T-helper 9 cell (primary cell): ENCODE measurements around the gene RSF1.
"Not testable (repeated sequence)": the region's sequence is repeated elsewhere in the genome, so short reads cannot be mapped to it uniquely, and the experiment has no call there.

Experiments used
- DNase-seq: peaks from one replicate; pipeline ENCODE4 v3.0.0-alpha.2; 2020

The RSF1 gene

GRCh38 chr11:77672264-77672663 lies 148.3 kb downstream of the RSF1 start:
- no peak for DNase-seq

- DNase-seq: no peak
These were observed 150.5 kb downstream of the RSF1 start for GRCh38 chr11:77669848-77670511.

DNA sequence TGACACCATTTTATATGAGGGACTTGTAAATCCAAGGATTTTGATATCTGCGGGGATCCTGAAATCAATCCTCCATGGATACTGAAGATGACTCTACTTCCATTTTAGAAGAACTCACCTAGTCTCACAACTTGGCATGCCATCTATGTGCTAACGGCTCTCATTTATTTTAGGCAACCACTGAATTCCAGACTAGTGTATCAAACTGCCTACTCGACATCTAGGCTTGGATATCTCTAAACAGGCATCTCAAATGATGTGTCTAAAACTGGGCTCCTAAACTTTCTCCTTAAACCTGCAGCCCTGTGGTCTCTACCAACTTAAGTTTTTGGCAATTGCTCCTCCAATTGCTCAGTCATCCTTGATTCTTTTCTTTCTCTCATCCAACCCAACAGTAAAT lies 151.8 kb downstream of the RSF1 start:
- no peak for DNase-seq

DNA sequence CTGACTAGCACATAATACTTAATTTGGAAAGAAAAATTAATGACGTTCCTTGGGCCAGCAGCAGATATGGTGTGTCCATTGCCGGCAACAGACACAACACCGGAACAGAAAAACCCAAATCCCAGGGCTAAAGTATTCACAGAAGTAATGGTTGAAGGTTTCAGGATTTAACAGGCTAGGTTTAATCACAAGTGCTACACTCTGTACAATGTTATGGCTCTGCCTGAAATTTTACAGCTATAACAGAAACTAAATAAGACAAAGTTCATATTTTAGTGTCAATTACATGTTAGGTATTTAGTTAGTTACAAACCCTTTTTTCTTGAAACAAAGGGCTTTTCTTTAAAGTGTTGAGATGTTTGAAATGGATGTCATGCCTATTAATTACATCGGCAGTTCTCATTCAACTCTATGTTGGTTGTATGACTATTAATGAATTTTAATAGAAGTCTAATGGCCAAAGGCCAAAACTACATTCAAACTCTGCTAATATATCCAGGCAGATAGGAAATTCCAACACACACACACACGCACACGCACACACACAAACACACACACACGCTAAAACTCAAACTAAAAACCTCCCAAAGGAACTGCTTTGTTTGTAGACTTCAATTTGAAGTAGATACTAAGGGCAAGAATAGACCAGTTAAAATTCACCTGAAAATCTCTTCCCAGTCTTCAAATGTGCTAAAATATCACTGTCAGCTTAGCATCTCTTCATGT lies 155.1 kb downstream of the RSF1 start:
- no peak for DNase-seq

DNA sequence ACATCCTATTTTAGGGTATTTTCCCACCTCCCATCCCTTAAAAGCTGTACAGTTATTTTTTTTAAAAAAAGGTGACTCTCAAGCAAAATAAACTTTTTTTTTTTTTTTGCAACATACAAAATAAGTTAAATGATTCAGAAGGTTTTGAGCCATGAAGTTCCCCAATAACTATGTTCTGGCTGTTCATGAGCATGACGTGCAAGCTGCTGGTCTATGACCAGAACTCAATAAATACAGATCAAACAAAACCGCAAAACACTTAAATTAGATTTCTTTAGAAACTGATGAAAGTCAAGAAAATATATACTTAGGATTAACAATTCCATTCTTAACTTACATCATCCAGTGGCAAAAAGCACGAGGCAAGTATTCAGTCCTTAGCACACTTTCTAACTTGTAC lies 158.9 kb downstream of the RSF1 start:
- DNase-seq: no peak

DNA sequence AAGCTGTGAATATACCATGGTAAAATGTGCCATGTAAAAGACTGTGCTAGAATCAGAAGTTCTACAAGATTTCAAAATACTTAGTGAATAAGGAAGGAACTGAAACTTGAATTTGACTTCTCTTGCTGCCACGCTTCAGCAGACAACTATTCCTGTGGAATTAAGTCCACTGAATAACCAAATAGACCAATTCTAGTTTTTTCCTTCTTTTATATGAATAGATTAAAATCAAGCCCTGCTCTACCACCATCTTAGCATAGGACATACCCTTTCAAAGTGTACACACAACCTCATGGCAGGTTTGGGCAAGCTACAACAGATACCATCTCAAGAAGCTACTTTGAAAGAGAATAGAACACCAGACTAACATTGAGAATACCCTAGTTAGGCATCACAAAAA lies 159.6 kb downstream of the RSF1 start:
- DNase-seq: no peak

DNA sequence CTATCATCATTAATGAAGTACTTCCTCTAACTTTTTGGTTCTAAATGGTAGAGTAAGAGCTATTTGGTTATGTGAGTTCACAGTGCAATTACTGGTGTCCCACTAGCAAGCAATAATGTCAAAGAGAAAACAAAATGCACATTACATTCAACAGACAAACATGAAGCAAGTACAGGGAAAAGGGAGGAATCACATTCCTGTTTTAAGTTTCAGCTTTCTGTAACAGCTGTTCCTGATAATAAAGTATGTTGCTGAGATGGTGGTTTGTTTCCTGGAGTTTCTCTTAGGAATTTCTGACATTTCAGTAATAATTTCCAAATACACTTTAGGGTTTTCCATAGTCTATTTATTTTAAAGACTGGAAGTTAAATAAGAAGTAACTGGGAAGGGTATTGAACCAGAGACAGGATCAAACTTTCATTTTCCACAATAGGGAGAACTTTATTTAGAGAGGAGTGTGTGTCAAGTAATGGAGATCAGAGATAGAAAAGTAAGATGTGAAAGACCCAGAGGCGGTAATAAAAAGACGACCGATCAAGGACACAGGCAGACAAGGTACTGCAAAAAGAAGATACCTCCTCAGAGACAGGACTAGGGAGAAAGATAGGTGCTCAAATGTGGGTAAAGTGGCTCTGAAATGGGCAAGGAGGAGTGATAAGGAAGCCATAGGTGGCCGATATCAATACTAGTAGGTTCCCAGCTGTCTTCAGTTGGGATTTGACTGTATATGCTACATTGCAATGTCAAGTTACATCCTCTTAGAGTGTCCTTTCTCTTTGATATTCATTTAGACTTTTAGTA lies 162.1 kb downstream of the RSF1 start:
- DNase-seq: no peak

DNA sequence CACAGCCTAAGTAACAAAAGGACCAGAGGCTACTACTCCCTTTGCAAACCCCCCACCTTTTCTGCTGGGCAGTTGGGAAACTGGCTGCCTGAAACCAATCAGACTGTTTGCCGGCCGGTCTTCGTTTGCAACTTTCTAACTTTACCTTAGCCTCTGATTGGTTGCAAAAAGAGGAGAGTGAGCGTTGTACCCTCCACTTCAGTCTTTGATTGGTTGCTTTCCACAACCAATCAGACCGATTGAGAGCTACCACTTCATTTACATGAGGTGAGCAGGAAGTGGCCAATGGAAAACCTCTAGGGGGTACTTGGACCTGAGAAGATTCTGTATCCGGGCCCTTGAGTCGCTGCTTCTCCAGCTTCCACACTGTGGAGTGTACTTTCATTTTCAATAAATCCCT lies 164.2 kb downstream of the RSF1 start:
- no peak for DNase-seq

DNA sequence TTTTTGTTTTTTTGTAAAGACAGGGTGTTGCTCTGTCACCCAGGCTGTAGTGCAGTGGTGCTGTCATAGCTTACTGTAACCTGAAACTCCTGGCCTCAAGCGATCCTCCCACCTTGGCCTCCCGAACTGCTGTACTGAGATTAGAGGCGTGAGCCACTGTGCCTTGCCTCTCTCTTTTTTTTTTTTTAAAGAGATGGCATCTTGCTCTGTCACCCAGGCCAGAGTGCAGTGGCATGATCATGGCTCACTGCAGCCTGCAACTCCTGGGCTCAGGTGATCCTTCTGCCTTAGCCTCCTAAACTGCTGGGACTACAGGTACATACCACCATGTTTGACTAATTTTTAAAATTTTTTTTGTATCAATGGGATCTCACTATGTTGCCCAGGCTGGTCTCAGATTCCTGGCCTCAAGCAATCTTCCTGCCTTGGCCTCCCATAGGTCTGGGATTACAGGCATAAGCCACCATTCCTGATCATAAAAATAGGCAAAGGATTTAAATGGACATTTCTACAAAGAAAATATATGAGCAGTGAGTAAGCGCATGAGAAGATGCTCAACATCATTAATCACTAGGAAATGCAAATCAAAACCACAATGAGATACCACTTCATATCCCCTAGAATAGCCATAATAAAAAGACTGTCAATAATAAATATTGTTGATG lies 165.6 kb downstream of the RSF1 start:
- no peak for DNase-seq

- DNase-seq: no peak
These were observed 170.4 kb downstream of the RSF1 start for GRCh38 chr11:77650123-77650522.

DNA sequence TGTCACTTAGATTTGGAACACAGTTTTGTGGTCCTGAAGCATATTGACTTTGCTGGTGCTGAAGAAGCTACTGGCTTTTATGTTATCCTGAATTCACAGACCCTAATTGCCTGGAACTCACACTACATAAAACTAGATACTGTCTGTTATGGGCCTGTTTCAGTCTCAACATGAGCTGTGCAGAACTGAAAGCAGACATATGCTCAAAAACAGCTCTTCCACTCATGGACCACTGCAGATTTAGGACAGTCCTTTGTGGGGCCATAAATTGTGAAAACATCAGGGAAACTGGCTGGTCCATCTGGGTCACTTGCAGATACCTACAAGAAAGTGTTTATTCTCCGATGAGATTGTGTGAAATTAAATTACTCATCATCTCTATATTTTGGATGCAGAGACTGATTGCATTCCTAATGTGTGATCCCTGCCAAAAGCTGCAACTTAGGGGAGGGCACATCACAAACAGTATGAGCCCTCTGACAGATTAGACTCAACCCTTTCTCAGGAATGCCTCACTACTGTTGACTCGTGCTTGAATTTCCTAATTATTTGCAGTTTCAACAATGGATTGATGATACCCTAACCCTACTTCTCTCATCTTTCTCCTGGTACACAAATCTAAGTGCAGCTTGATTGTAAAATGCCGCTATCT lies 172.7 kb downstream of the RSF1 start:
- no peak for DNase-seq

- DNase-seq: no peak
These were observed 175.6 kb downstream of the RSF1 start for GRCh38 chr11:77644887-77645286.

GRCh38 chr11:77642228-77642627 lies 178.3 kb downstream of the RSF1 start:
- DNase-seq: no peak

GRCh38 chr11:77637345-77638165 lies 183.0 kb downstream of the RSF1 start, which contains the start of gene CLNS1A:
TSS of gene CLNS1A (minus strand) at chr11:77637794. CDS start at chr11:77637714, 80 bp downstream.
- DNase-seq: peak; percentile 60

DNA sequence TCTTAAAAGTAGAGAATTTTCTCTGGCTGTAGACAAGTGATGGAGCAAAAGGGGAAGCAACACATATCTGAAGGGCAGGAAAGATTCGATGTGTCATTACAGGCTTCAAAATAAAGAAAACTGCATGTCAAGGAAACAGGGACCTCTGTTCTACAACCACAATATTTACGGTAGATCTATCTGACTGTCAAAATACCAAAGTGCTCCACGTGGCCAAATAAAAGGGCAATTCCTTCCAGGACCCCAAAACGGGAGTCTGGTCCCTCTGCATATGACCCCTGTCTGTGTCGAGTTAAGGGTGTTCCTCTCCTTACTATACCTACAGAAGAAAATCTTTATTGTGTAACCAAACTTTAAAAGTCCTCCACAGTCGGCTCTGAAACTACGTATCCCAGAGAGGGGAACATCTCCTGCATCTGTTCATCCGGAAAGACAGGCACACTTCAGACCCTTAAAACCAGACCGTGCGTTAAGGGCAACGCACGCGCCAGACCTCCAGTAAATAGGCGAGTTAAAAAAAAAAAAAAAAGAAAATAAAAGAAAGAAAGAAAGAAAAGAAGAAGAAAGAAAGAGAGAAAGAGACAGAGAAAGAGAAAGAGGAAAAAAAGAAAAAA lies 183.7 kb downstream of the RSF1 start:
- DNase-seq: no peak

- not testable (repeated sequence) for DNase-seq
These were observed 186.6 kb downstream of the RSF1 start for GRCh38 chr11:77633926-77634325.

DNA sequence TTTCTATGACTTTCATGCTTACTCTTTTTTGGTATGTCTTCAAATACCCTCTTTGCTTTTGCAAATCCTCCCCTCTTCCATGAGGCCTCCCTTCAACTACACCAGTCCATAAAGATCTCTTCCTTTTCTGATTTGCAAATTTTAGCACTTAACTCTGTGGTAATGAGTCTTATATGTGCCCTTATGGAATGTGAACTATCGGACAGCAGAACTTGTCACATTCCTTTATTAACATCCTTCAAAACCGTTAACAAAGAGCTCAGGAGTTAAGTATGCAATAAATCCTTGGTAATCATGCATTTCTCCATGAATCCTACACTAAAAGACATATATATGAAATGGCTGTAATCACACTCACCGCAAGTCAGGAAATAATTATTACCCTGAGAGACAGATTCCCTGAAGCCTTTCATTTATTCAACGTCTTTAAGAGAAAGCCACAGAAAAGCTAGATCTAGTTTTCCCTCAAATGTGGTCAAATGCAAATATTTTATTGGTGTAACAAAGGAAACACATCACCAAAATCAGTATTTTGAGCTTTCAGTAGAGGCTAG lies 190.3 kb downstream of the RSF1 start:
- no peak for DNase-seq

GRCh38 chr11:77619576-77620198 lies 200.8 kb downstream of the RSF1 start:
- no peak for DNase-seq

DNA sequence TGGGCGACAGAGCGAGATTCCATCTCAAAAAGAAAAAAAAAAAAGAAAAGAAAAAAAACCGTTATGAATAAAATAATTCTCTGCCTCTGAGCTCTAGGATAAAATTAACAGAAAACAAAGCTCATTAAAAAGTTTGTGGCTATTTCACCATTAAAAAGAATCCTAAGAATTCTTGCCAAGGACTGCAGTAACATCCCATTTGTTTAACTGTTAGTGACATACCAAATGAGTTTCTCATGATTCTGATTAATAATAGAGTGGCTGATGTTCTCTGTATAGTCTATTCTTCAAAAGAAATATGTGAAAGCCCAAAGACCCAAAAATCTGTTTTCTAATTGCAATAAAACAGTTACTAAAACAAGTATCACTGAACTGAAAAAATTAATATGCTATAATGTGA lies 202.6 kb downstream of the RSF1 start:
- no peak for DNase-seq

- no peak for DNase-seq
These were observed 208.6 kb downstream of the RSF1 start for GRCh38 chr11:77611921-77612320.
